Gastrocnemius medialis (tissue), 4 donors: Measurements from ENCODE around the gene PXMP4. TPM values are rescaled to one million over a fixed set of nuclear protein-coding genes. Genes with fewer than 3 reads are reported as not detected.

Source experiments
- ATAC-seq, 2 donors: fragments of 150-250 bp; one replicate each; pipeline ENCODE4 v1.9.1; 2016
- DNase-seq, 2 donors: peaks; one replicate each; pipeline ENCODE4 v3.0.0-alpha.2; 2019
- H3K27ac ChIP-seq, 4 donors: fragments of 200-600 bp; sonication (generic); 1 replicate in 1 of 4; 2 replicates in 3 of 4; pipeline ENCODE4 v1.5.1; 2016 to 2018; ENCODE audit warnings: mild to moderate bottlenecking in 2 of 4, moderate library complexity in 1 of 4
- H3K27me3 ChIP-seq, 3 donors: fragments of 200-600 bp; sonication (generic) in 2 of 3; 1 replicate in 1 of 3; 2 replicates in 2 of 3; pipeline versions ENCODE4 v1.5.1 to v1.6.0; 2016 to 2019; ENCODE audit warnings: mild to moderate bottlenecking in 1 of 3, moderate library complexity in 1 of 3
- H3K36me3 ChIP-seq, 2 donors: fragments of 200-600 bp; sonication (generic) in 1 of 2; one replicate each; pipeline ENCODE4 v1.5.1; 2017 to 2018
- H3K4me1 ChIP-seq, 2 donors: fragments of 200-600 bp; sonication (generic) in 1 of 2; one replicate each; pipeline ENCODE4 v1.5.1; 2016 to 2017; ENCODE audit warnings: mild to moderate bottlenecking in 2 of 2
- H3K4me3 ChIP-seq, 4 donors: fragments of 200-600 bp; sonication (generic) in 3 of 4; 1 replicate in 1 of 4; 2 replicates in 3 of 4; pipeline ENCODE4 v1.5.1; 2016 to 2019; ENCODE audit warnings: mild to moderate bottlenecking in 2 of 4
- H3K9me3 ChIP-seq, 3 donors: fragments of 200-600 bp; sonication (generic) in 2 of 3; 1 replicate in 1 of 3; 2 replicates in 2 of 3; pipeline ENCODE4 v1.5.1; 2016 to 2019
- POLR2A ChIP-seq, 2 donors: fragments of 450-650 bp; IDR thresholded peaks; one replicate each; pipeline ENCODE4 v1.6.1; 2017; ENCODE audit warnings: antibody characterized with exemption in 2 of 2, mild to moderate bottlenecking in 2 of 2, moderate library complexity in 2 of 2
- in situ Hi-C, 4 donors: fragments of 200-750 bp; cut with MboI; loops; one replicate each; pipeline versions ENCODE4 v1.15.0 to v1.8.0; 2017; ENCODE audit warnings: low sequenced_read_pairs in 4 of 4
- intact Hi-C: fragments of 100-400 bp; cut with DNase I; formaldehyde crosslinking; loops from one replicate; pipeline ENCODE4 v1.15.1; 2023; ENCODE audit warnings: low total_unique reads
- total RNA-seq, 4 donors: library from RNA; depleted of rRNA; stranded (reverse); fragments of >200 nt; gene quantifications; one replicate each; pipeline versions ENCODE4 v1.1.0 to v1.2.3, GENCODE V29; 2016
- TF ChIP-seq, protein P1 (sequence below), 5 experiments: fragments of 450-650 bp in 3 of 5; fragments of 200-600 bp in 2 of 5; sonication (generic) in 2 of 5; IDR thresholded peaks in 4 of 5; conservative IDR thresholded peaks in 1 of 5; 1 replicate in 4 of 5; 2 replicates in 1 of 5; pipeline ENCODE4 v1.5.1; 2016 to 2019; ENCODE audit warnings: antibody characterized with exemption in 5 of 5, mild to moderate bottlenecking in 3 of 5, moderate library complexity in 3 of 5

PXMP4 gene
- total RNA-seq, 4 donors from 2014 or later, result 3.2 to 7.3 (median 5.3) TPM

DNA sequence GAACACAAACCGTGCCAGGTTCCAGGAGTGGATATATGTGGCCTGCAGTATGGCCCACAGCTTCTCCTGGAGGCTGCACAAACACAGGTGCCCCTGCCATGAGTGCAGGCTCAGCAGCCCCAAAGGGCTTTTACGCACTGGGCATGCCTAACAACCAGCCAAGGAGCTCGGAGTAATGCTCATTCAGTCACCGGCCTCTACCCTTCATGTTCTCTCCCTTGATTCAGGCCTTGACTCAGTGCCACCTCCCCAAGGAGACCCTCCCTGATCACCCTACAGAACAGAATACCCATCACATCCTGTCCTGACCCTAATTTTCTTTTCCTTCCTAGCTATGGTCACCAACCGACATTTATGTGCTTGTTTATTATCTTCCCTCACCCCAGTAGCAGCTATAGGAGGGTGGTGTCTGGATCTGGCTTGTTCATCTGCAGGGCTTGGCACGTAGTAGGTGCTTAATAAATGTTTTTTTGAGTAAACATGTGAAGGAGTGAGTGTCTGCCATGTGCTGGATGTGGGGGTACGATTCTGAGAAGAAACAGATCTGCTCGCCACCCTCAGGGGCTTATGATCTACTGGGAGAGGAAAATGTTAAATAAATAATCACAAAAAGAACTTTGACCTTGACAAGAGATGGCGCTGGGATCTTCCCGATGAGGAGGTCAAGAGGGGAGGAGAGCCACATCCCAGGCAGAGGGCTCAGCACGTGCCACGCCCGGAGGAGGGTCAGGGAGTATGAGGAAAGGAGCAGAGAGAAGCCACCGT, 9.2 kb downstream of the PXMP4 start:
- Histone ChIP-seq H3K9me3 (no peaks in the 10 kb centered on the region), H3K27ac (no peak overlapping the region), H3K4me1 (no peaks in the 10 kb centered on the region), H3K27me3 (no peaks in the 10 kb centered on the region), H3K4me3 (no peak overlapping the region), H3K36me3 (peaks cover 0 to 41% of the 10 kb centered on the region in 2 donors)
- intact Hi-C loops, result no loop called here
- in situ Hi-C loops, result no loop called here
- DNase-seq (no peak), ATAC-seq (no peak)
- TF ChIP-seq POLR2A (IDR thresholded peaks at IDR 0.05), result no peak
- TF ChIP-seq, protein P1, sequence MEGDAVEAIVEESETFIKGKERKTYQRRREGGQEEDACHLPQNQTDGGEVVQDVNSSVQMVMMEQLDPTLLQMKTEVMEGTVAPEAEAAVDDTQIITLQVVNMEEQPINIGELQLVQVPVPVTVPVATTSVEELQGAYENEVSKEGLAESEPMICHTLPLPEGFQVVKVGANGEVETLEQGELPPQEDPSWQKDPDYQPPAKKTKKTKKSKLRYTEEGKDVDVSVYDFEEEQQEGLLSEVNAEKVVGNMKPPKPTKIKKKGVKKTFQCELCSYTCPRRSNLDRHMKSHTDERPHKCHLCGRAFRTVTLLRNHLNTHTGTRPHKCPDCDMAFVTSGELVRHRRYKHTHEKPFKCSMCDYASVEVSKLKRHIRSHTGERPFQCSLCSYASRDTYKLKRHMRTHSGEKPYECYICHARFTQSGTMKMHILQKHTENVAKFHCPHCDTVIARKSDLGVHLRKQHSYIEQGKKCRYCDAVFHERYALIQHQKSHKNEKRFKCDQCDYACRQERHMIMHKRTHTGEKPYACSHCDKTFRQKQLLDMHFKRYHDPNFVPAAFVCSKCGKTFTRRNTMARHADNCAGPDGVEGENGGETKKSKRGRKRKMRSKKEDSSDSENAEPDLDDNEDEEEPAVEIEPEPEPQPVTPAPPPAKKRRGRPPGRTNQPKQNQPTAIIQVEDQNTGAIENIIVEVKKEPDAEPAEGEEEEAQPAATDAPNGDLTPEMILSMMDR (IDR thresholded peaks at IDR 0.05 in 4 of 5, conservative IDR thresholded peaks at IDR 0.05 in 1 of 5), result no peak

DNA sequence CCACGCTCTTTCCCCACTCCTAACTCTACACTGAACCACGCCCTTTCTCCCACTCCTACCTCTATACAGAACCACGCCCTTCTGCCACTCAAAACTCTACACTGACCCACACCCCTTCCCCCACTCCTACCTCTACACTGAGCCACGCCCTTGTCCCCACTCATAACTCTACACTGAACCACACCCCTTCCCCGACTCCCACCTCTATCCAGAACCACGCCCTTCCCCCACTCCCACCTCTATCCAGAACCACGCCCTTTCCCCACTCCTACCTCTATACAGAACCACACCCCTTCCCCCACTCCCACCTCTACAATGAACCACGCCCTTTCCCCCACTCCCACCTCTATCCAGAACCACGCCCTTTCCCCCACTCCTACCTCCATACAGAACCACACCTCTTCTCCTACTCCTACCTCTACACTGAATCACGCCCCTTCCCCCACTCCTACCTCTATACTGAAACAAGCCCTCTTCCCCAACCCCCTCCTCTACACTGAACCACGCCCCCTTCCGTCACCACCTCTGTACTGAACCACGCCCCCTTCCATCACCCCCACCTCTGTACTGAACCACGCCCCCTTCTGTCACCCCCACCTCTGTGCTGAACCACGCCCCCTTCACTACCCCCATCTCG, 10.1 kb downstream of the PXMP4 start:
- TF ChIP-seq, protein P1 (IDR thresholded peaks at IDR 0.05 in 4 of 5, conservative IDR thresholded peaks at IDR 0.05 in 1 of 5), result no peak
- no peak for TF ChIP-seq POLR2A (IDR thresholded peaks at IDR 0.05)
- no peaks in the 10 kb centered on the region for H3K4me1 ChIP-seq
- no peak for ATAC-seq
- H3K27me3 ChIP-seq, result no peaks in the 10 kb centered on the region
- in situ Hi-C loops, result no loop called here
- intact Hi-C loops, result no loop called here
- peaks cover 0 to 41% of the 10 kb centered on the region in 2 donors for H3K36me3 ChIP-seq
- H3K9me3 ChIP-seq, result no peaks in the 10 kb centered on the region
- no peak overlapping the region for H3K4me3 ChIP-seq
- H3K27ac ChIP-seq, result no peak overlapping the region
- DNase-seq, result no peak

DNA sequence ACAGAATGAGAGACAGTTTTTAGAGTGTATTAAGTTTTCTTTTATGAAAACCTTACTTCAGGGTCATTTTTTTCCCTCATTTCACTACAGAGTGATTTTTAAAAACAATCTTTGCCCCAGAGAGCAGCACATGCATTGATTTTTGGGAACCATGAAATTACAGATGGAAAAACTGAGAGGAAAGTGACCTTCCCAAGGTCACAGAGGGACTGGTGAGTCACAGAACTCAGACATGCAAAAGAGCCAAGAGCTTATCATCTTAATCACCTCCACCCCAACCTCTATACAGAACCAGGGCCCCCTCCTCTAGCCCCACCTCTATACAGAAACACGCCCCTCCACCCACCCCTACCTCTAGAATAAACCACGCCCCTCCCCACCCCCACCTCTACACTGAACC, 10.7 kb downstream of the PXMP4 start:
- H3K27ac ChIP-seq, result no peak overlapping the region
- intact Hi-C loops (no loop called here), in situ Hi-C loops (no loop called here)
- H3K4me1 ChIP-seq, result no peaks in the 10 kb centered on the region
- DNase-seq, result no peak
- TF ChIP-seq, protein P1 (IDR thresholded peaks at IDR 0.05 in 4 of 5, conservative IDR thresholded peaks at IDR 0.05 in 1 of 5), result no peak
- TF ChIP-seq POLR2A (IDR thresholded peaks at IDR 0.05), result no peak
- H3K27me3 ChIP-seq, result no peaks in the 10 kb centered on the region
- ATAC-seq, result no peak
- H3K36me3 ChIP-seq, result peaks cover 0 to 40% of the 10 kb centered on the region in 2 donors
- no peaks in the 10 kb centered on the region for H3K9me3 ChIP-seq
- no peak overlapping the region for H3K4me3 ChIP-seq

DNA sequence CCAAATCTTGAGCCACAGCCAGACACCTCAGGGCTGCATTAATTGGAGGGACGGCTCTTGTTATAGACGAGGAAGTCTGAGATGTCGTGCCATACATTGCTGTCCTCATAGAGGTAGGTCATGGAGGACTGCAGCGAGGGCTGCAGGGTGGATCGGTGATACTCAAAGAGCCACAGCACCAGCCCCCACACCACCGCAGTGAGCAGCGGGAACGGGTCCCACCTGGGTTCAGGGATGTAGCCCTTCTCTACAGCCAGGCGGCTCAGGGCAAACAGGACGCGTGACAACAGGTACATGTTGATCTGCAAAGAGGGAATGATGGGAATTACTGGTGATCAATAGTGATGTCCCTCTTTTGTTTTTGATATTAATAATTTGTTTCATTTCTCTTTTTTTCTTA, 12.4 kb downstream of the PXMP4 start:
- TF ChIP-seq, protein P1 (IDR thresholded peaks at IDR 0.05 in 4 of 5, conservative IDR thresholded peaks at IDR 0.05 in 1 of 5), result no peak
- no peak for TF ChIP-seq POLR2A (IDR thresholded peaks at IDR 0.05)
- no peaks in the 10 kb centered on the region for H3K4me1 ChIP-seq
- no peak overlapping the region for H3K27ac ChIP-seq
- no peaks in the 10 kb centered on the region for H3K9me3 ChIP-seq
- H3K4me3 ChIP-seq, result no peak overlapping the region
- intact Hi-C loops, result no loop called here
- in situ Hi-C loops, result no loop called here
- H3K27me3 ChIP-seq, result no peaks in the 10 kb centered on the region
- DNase-seq, result no peak
- peaks cover 0 to 26% of the 10 kb centered on the region in 2 donors for H3K36me3 ChIP-seq
- ATAC-seq, result no peak
